ENCODE data around the gene AGTRAP.

Gene AGTRAP

DNA sequence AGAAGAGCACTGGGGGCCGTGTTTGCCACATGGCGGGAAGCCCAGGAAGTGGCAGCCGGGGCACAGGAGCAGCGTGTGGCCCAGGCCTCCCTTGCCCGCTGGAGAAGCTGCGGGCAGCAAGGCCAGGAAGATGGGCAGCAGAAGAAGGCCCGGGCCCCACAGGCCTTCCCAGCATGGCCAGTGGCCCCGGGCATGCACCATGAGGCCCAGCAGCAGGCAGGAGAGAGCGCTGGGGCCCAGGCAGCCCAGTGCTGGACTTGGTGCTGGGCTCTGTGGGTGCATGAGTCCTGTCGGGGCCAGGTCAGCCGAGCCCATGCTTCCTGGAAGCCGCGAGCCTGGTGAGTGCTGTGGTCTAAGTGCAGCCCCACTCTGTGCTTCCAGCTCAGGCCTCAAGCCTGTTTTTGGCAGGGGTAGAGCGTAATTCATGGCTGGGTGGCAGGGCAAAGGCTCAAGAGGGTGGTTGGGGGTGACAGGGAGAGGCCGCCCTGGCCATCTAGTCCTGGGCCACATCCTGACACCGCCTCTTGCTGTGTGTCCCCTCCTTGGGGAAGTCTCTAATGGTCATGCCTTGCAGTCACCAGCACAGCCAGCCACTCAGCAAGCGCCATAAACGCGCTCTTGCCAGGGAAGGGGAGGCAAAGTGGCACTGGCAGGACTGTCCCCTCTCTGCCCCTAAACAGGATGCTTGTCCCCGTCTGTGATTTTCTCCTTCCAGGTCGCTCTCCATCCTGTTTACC lies 48.5 kb downstream of the AGTRAP start:
- Histone ChIP-seq H3K4me3 (no peak overlapping the region), H3K27ac (no peak overlapping the region), H3K9ac (ENCODE audit: insufficient read length) (no peak overlapping the region)

DNA sequence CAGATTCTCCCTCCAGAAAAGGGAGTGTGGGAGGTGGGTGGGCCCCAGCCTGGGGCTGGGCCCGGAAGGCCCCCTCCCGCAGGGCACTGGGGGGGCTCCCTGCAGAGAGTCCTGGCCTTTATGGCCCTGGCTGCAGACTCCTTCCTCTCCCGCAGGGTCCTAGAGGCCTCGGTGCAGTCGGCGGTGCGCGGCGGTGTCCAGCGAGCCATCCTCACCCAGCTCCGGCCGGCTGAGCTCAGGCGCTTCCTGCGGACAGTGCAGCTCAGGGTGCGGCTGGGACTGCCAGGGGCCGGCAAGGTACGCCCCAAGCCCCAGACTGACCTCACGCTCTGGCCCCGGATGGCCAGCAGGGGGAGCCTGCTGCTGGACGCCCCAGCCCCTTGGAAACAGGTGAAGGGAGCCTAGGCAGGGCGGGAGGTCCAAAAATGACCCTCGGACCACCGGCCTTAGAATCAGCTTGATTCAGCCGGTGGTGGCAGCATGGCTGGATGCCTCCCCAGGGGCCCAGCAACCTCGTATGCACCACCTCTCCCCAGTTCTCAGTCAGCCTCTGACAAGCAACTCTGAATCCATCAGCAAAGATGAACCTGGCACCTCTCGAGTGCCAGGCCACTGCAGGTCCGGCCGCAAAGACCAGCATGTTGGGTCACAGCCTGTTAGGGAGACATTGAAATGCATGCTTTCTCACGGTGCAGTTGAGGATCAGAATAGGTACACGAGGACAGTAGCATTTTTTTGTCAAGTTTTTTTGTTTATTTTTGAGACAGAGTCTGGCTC lies 49.2 kb downstream of the AGTRAP start:
- no peak for DNase-seq (ENCODE audit: low read depth, low spot score)
- TF ChIP-seq FOXP2 (optimal IDR thresholded peaks at IDR 0.05; ENCODE audit: control extremely low read depth, extremely low read length, insufficient read depth): no peak
- no peak for TF ChIP-seq EZH2 (IDR thresholded peaks at IDR 0.05)
- TF ChIP-seq POLR2AphosphoS5 (IDR thresholded peaks at IDR 0.05; ENCODE audit: borderline replicate concordance, low read depth, low read length): no peak
- no peaks in the 10 kb centered on the region for H3K36me3 ChIP-seq (ENCODE audit: insufficient read depth, low read length)
- no peaks in the 10 kb centered on the region for H3K9me3 ChIP-seq (ENCODE audit: low read depth, low read length)
- H3K9ac ChIP-seq (ENCODE audit: insufficient read length): no peak overlapping the region
- no peak overlapping the region for H3K27ac ChIP-seq
- H3K4me3 ChIP-seq: no peak overlapping the region

More for the DNA sequence above, 48.5 kb downstream of the AGTRAP start:
- no peaks in the 10 kb centered on the region for H3K9me3 ChIP-seq (ENCODE audit: low read depth, low read length)
- TF ChIP-seq FOXP2 (optimal IDR thresholded peaks at IDR 0.05; ENCODE audit: control extremely low read depth, extremely low read length, insufficient read depth): no peak
- no peak for TF ChIP-seq EZH2 (IDR thresholded peaks at IDR 0.05)
- no peak for TF ChIP-seq POLR2AphosphoS5 (IDR thresholded peaks at IDR 0.05; ENCODE audit: borderline replicate concordance, low read depth, low read length)
- no peak for DNase-seq (ENCODE audit: low read depth, low spot score)
- no peaks in the 10 kb centered on the region for H3K36me3 ChIP-seq (ENCODE audit: insufficient read depth, low read length)

DNA sequence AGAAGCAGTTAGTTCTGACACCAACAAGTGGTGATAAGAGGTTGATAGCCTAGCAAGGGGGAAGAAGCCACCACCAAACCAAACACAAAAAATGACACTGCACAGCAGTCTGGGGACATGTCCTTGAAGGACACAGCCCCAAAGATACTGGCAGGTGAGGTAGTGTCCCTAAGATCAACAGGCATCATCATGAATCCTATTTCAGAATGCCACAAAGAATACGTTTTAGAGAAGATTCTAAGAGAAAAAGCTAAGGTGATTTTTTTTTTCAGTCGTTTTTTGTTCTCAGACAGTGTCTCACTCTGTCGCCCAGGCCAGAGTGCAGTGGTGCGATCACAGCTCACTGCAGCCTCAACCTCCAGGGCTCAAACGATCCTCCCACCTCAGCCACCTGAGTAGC lies 50.2 kb downstream of the AGTRAP start:
- H3K27ac ChIP-seq: no peak overlapping the region
- no peaks in the 10 kb centered on the region for H3K9me3 ChIP-seq (ENCODE audit: low read depth, low read length)
- no peaks in the 10 kb centered on the region for H3K36me3 ChIP-seq (ENCODE audit: insufficient read depth, low read length)
- DNase-seq (ENCODE audit: low read depth, low spot score): no peak
- TF ChIP-seq POLR2AphosphoS5 (IDR thresholded peaks at IDR 0.05; ENCODE audit: borderline replicate concordance, low read depth, low read length) (no peak), EZH2 (IDR thresholded peaks at IDR 0.05) (no peak), FOXP2 (optimal IDR thresholded peaks at IDR 0.05; ENCODE audit: control extremely low read depth, extremely low read length, insufficient read depth) (no peak)
- no peak overlapping the region for H3K4me3 ChIP-seq
- no peak overlapping the region for H3K9ac ChIP-seq (ENCODE audit: insufficient read length)

DNA sequence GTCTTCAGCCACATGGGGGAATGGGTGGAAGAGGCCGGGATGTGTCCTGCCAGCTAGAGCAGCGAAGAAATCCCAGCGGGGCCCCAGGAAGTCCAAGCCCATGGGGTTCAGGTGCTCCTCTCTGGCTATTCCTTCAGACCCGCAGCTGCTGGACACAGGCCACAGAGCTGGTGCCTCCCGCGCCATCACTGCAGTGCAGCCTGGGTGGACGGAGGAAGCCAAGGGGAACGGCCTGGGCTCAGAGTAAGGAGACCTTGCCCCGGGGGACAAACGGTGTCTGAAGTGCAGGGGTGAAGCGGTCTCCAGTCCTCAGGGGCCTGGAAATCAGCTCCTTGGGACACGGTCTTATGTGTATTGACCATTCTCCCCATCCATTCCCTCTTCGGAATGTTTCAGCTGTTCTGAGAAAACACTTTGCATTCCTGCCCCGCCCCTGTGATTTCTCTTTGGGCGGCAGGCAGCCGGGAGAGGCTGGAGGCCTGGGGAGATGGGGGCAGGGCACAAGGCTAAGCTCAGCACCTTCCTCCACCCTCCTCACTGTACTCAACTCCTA lies 51.4 kb downstream of the AGTRAP start:
- no peak for DNase-seq (ENCODE audit: low read depth, low spot score)
- Histone ChIP-seq H3K27ac (no peak overlapping the region), H3K4me3 (no peak overlapping the region), H3K9me3 (ENCODE audit: low read depth, low read length) (no peaks in the 10 kb centered on the region), H3K36me3 (ENCODE audit: insufficient read depth, low read length) (no peaks in the 10 kb centered on the region), H3K9ac (ENCODE audit: insufficient read length) (no peak overlapping the region)
- TF ChIP-seq POLR2AphosphoS5 (IDR thresholded peaks at IDR 0.05; ENCODE audit: borderline replicate concordance, low read depth, low read length) (0 out of 2 replicates have a peak, but pooled peaks have one; percentile 9), EZH2 (IDR thresholded peaks at IDR 0.05) (no peak)

DNA sequence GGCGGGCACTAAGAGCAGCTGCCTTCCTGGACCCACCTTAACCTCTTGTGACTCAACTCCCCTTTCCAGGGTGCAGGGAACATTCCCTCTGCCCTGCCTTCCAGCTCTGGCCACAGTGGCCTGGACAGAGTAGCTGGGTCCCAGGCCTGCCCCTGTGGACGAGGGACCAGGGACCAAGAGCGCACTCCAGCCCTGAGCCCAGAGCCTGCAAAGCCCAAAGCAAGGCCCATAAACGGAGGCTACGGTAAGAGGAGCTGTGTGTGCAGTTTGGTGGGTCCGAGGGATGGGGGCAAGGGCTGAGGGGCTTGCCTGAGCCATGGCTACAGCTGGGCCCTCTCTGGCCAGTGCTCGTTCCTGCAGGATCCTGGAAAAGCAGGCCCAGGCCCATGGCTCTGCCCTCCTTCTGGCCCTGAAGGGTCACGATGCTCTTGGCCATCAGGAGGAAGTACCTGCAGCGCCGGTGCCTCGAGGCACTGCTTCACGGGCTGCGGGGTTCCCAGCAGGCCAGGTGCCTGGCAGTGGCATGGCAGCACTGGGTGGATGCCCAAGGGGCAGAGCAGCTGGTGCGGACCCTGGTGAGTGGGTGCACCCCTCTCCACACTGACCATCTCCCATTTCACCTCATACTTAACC lies 52.0 kb downstream of the AGTRAP start:
- no peaks in the 10 kb centered on the region for H3K36me3 ChIP-seq (ENCODE audit: insufficient read depth, low read length)
- H3K4me3 ChIP-seq: no peak overlapping the region
- no peak for DNase-seq (ENCODE audit: low read depth, low spot score)
- H3K9me3 ChIP-seq (ENCODE audit: low read depth, low read length): no peaks in the 10 kb centered on the region
- no peak overlapping the region for H3K9ac ChIP-seq (ENCODE audit: insufficient read length)
- no peak overlapping the region for H3K27ac ChIP-seq
- TF ChIP-seq POLR2AphosphoS5 (IDR thresholded peaks at IDR 0.05; ENCODE audit: borderline replicate concordance, low read depth, low read length) (no peak), FOXP2 (optimal IDR thresholded peaks at IDR 0.05; ENCODE audit: control extremely low read depth, extremely low read length, insufficient read depth) (no peak), EZH2 (IDR thresholded peaks at IDR 0.05) (no peak)

DNA sequence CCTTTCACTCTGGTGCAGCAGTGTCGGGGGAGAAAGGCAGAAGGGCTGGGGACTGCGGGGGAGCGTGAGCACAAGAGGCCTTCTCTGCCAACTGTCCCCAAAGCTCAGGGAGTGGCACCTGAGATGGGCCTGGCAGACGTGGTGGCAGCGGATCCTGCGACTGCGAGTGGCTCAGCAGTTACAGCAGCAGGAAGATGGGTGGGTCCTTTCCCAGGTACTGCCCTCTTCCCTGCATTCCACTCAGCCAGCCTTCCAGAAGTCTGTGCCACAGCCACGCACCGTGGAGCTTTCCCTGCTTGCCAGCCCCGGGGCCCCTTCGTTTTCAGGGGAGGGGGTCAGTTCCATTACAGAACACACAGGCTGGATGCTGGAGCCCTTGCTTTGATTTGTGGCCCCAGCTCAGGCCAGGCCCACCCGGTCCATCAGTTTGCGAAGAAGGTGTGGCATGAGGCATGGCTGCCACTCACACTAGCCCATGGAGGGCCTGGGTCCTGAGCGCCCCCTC lies 52.7 kb downstream of the AGTRAP start:
- Histone ChIP-seq H3K9ac (ENCODE audit: insufficient read length) (no peak overlapping the region), H3K27ac (no peak overlapping the region), H3K9me3 (ENCODE audit: low read depth, low read length) (no peaks in the 10 kb centered on the region), H3K36me3 (ENCODE audit: insufficient read depth, low read length) (no peaks in the 10 kb centered on the region), H3K4me3 (no peak overlapping the region)
- no peak for DNase-seq (ENCODE audit: low read depth, low spot score)
- TF ChIP-seq POLR2AphosphoS5 (IDR thresholded peaks at IDR 0.05; ENCODE audit: borderline replicate concordance, low read depth, low read length) (no peak), EZH2 (IDR thresholded peaks at IDR 0.05) (no peak), FOXP2 (optimal IDR thresholded peaks at IDR 0.05; ENCODE audit: control extremely low read depth, extremely low read length, insufficient read depth) (no peak)

DNA sequence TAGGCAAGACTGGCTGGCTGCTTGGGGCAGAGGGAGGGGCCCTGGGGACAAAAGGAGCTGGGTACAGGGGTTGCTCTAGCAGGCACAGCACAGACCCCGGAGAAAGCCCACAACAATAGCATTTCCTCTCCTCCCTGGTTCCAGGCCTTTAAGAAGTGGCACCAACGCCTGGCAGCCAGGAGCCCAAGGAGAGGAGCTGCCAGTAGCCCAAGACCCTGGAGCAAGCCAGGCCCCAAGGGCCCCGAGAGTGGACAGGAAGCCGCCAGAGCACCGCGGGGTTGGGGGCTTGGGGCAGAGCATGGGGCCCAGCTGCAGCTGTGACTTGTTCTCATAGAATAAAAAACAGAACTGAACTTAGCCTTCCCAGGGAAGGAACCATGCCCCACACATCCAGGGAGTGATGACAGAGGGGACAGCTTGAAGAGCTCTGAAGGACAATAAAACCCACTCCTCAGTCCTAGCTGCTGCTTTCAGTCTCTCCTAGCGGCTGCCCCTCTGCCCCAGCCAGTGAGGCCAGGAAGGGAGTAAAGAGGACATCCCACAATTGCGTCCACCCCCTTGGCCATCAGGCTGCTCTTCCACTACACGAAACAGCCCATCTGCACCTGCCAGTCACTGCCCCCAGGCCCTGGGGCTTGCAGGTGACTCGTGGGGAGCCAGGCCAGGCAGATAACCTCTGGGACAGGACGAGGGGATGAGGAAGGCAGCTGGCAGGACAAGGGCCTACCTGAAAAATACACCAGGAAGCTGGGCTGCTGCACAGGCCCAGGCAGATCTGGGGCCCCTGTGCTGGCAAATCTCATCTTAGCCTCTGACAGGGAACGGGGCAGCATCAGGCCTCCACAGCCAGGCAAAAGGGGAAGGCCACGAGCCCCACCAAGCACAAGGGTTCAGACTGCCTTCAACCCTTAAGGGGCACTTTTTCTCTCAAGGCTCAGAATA lies 53.5 kb downstream of the AGTRAP start:
- Histone ChIP-seq H3K9ac (ENCODE audit: insufficient read length) (no peak overlapping the region), H3K4me3 (no peak overlapping the region), H3K36me3 (ENCODE audit: insufficient read depth, low read length) (no peaks in the 10 kb centered on the region), H3K9me3 (ENCODE audit: low read depth, low read length) (no peaks in the 10 kb centered on the region), H3K27ac (no peak overlapping the region)
- no peak for DNase-seq (ENCODE audit: low read depth, low spot score)
- no peak for TF ChIP-seq FOXP2 (optimal IDR thresholded peaks at IDR 0.05; ENCODE audit: control extremely low read depth, extremely low read length, insufficient read depth)
- TF ChIP-seq EZH2 (IDR thresholded peaks at IDR 0.05): no peak
- no peak for TF ChIP-seq POLR2AphosphoS5 (IDR thresholded peaks at IDR 0.05; ENCODE audit: borderline replicate concordance, low read depth, low read length)
